GM10248 (cell line): ENCODE data around the gene SETD4.

ENCODE experiments used
- CTCF ChIA-PET: fragments of 300-600 bp; sonication (Branson Sonifier 250); formaldehyde crosslinking; extraction: SDS; loops from one replicate; lab custom pipeline; 2021; ENCODE audit warnings: antibody characterized with exemption; lab: Yijun Ruan, JAX
- POLR2A ChIA-PET: fragments of 350-650 bp; sonication (Branson Sonifier 250); formaldehyde crosslinking; extraction: SDS; loops from one replicate; lab custom pipeline; 2020; ENCODE audit warnings: antibody characterized with exemption; lab: Yijun Ruan, JAX
- DNase-seq: peaks from one replicate; pipeline ENCODE4 v3.0.0; 2012; ENCODE audit errors: extremely low spot score
- CTCF ChIP-seq: IDR thresholded peaks from 2 replicates; pipeline ENCODE4 v1.5.1; 2012; ENCODE audit warnings: mild to moderate bottlenecking, low read depth; ENCODE audit errors: extremely low read depth, missing control alignments, control extremely low read depth

Gene SETD4

GRCh38 chr21:35994613-35995012, 65.7 kb downstream of the SETD4 start:
- TF ChIP-seq CTCF = no peak
- ChIA-PET POLR2A (no interaction called here), CTCF (no interaction called here)
- no peak for DNase-seq

- DNase-seq = no peak
- TF ChIP-seq CTCF = no peak
- POLR2A ChIA-PET = no interaction called here
- CTCF ChIA-PET = no interaction called here
These were observed 66.3 kb downstream of the SETD4 start for GRCh38 chr21:35993875-35994490.

GRCh38 chr21:35991131-35991530, 69.2 kb downstream of the SETD4 start:
- TF ChIP-seq CTCF = no peak
- DNase-seq = no peak
- POLR2A ChIA-PET = no interaction called here
- CTCF ChIA-PET = no interaction called here

- ChIA-PET POLR2A (no interaction called here), CTCF (no interaction called here)
- DNase-seq = no peak
- no peak for TF ChIP-seq CTCF
These were observed 69.7 kb downstream of the SETD4 start for GRCh38 chr21:35990609-35991008.

- CTCF ChIA-PET = no interaction called here
- no peak for TF ChIP-seq CTCF
- POLR2A ChIA-PET = no interaction called here
- no peak for DNase-seq
These were observed 71.1 kb downstream of the SETD4 start for GRCh38 chr21:35989138-35989735.

DNA sequence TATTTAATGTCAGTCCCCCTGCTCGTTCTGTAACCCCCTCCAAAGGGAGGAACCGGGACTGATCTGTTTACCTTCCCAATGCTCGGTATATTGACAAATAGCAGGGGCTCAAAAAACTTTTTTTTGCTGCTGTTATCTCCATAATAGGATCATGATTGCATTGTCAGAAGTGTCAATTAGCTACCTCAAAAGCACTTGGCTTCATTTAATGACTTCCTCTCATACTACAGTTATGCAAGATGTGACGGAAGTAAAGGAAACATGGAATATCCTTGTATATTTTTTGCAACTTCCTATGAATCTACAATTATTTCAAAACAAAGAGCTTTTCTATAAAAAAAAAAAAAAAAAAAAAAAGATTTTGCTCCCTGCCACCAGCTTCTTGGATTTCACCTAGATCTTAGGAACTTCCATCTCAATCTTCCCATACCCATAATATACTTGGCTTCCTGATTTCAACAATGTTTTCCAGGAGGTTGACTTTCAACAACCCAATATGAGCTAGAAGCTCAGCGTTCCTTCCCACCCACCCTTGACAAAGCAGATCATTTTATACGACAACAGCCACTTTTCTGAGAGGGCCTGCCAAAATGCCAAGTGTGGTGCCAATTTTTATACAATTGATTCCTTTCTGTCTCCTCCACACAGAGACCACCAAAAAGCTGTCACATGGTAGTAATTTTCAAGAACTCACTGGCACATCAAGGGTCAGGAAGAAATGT, 71.7 kb downstream of the SETD4 start:
- TF ChIP-seq CTCF = no peak
- ChIA-PET POLR2A (no interaction called here), CTCF (no interaction called here)
- no peak for DNase-seq
